HG03095 (cell line): Measurements from ENCODE around the gene VAV1.
"Not testable (repeated sequence)": the region's sequence is repeated elsewhere in the genome, so short reads cannot be mapped to it uniquely, and the experiment has no call there.

Source experiments
- ATAC-seq: cut with Tn5 transposase; IDR thresholded peaks from one replicate; pipeline ENCODE4 v1.9.1; 2021; ENCODE audit warnings: moderate library complexity; ENCODE audit not compliant: unreplicated experiment

Gene VAV1

GRCh38 chr19:6812612-6813011 lies 40.1 kb downstream of the VAV1 start:
- no peak for ATAC-seq

- ATAC-seq = no peak
Observed at GRCh38 chr19:6813659-6814058, 41.2 kb downstream of the VAV1 start.

- no peak for ATAC-seq
Observed at GRCh38 chr19:6817179-6817578, 44.7 kb downstream of the VAV1 start.

GRCh38 chr19:6818246-6818645 lies 45.7 kb downstream of the VAV1 start:
- ATAC-seq = no peak

GRCh38 chr19:6819323-6819722 lies 46.8 kb downstream of the VAV1 start:
- no peak for ATAC-seq

- no peak for ATAC-seq
Observed at GRCh38 chr19:6820237-6820636, 47.7 kb downstream of the VAV1 start.

GRCh38 chr19:6821639-6822310 lies 49.3 kb downstream of the VAV1 start:
- no peak for ATAC-seq

GRCh38 chr19:6822311-6822670 lies 49.8 kb downstream of the VAV1 start:
- ATAC-seq = no peak

GRCh38 chr19:6825076-6825774 lies 52.7 kb downstream of the VAV1 start:
- ATAC-seq = no peak

GRCh38 chr19:6826281-6826920 lies 53.9 kb downstream of the VAV1 start:
- ATAC-seq = no peak

- no peak for ATAC-seq
Observed at GRCh38 chr19:6828306-6828697, 55.8 kb downstream of the VAV1 start.

- no peak for ATAC-seq
Observed at GRCh38 chr19:6828698-6829633, 56.5 kb downstream of the VAV1 start.

- ATAC-seq = not testable (repeated sequence)
Observed at GRCh38 chr19:6829829-6830228, 57.3 kb downstream of the VAV1 start.

GRCh38 chr19:6831084-6831483 lies 58.6 kb downstream of the VAV1 start:
- ATAC-seq = not testable (repeated sequence)

- ATAC-seq = no peak
Observed at GRCh38 chr19:6832412-6832811, 59.9 kb downstream of the VAV1 start.

GRCh38 chr19:6833166-6833790 lies 60.8 kb downstream of the VAV1 start:
- ATAC-seq = no peak

- no peak for ATAC-seq
Observed at GRCh38 chr19:6834433-6834832, 61.9 kb downstream of the VAV1 start.

- ATAC-seq = no peak
Observed at GRCh38 chr19:6835501-6835900, 63.0 kb downstream of the VAV1 start.

GRCh38 chr19:6837525-6837924 lies 65.0 kb downstream of the VAV1 start:
- no peak for ATAC-seq

- ATAC-seq = no peak
Observed at GRCh38 chr19:6838062-6838655, 65.7 kb downstream of the VAV1 start.
